ENCODE data around the gene CD83.
A peak's percentile ranks its signal among the peaks of the same experiment; 100 is the strongest.
"Not testable (repeated sequence)": the region's sequence is repeated elsewhere in the genome, so short reads cannot be mapped to it uniquely, and the experiment has no call there.

The CD83 gene, protein sequence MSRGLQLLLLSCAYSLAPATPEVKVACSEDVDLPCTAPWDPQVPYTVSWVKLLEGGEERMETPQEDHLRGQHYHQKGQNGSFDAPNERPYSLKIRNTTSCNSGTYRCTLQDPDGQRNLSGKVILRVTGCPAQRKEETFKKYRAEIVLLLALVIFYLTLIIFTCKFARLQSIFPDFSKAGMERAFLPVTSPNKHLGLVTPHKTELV
- 166 reads per million, percentile 90 among the genes with 10 or more reads in this experiment for total RNA-seq

DNA sequence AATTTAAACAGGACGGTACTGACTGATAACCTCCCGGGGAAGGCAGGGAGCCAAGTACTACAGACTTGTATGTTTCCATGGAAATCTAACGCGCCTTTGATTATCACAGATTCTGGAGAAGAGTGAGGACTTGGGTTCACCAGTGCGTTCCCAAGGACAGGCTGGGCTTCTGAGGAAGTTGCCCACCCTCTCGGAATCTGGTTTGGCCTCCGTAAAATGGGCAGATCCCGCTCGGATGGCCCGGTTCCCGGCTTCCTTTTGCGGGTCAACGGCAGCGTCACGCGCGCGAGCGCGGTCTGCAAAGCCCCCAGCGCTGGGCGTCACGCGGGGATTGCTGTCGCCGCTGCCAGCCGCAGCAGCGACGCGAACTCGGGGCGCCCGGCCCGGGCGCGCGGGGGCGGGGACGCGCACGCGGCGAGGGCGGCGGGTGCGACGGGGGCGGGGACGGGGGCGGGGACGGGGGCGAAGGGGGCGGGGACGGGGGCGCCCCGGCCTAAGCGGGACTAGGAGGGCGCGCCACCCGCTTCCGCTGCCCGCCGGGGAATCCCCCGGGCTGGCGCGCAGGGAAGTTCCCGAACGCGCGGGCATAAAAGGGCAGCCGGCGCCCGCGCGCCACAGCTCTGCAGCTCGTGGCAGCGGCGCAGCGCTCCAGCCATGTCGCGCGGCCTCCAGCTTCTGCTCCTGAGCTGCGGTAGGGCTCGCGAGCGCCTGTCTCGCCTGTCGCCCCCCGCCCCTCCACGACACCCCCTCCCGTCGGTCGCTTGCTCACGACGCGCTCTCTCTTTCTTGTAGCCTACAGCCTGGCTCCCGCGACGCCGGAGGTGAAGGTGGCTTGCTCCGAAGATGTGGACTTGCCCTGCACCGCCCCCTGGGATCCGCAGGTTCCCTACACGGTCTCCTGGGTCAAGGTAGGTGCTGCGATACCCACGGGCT, at the start of gene CD83:
Gene CD83, plus strand, starts transcription at position 615 of the 933 bp plus-strand sequence. Its CDS starts 40 bp downstream, at position 655.
- DNase-seq: peak; percentile 80

DNA sequence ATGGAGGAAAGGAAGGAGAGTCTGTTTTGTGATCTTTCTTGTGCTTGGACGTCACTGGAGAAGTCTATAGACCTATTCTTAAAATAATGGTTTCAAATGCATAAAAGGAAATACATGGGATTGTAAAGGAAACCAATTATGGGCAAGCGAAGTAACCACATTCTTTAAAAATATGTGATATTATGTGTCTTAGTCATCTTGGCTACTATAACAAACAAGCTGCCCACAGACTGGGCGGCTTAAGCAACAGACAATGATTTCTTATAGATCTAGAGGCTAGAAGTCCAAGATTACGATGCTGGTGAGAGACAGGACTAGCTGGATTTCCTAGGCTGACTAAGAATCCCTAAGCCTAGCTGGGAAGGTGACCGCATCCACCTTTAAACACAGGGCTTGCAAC, 49.4 kb upstream of the CD83 start:
- no peak for DNase-seq

DNA sequence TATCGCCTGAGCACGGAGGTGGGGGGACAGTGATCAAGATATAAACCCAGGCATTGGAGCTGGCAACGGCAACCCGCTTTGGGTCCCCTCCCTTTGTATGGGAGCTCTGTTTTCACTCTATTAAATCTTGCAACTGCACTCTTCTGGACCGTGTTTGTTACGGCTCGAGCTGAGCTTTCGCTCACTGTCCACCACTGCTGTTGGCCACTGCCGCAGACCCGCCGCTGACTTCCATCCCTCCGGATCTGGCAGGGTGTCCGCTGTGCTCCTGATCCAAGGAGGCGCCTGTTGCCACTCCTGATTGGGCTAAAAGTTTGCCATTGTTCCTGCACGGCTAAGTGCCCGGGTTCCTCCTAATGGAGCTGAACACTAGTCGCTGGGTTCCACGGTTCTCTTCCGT, 48.9 kb upstream of the CD83 start:
- no peak for DNase-seq

DNA sequence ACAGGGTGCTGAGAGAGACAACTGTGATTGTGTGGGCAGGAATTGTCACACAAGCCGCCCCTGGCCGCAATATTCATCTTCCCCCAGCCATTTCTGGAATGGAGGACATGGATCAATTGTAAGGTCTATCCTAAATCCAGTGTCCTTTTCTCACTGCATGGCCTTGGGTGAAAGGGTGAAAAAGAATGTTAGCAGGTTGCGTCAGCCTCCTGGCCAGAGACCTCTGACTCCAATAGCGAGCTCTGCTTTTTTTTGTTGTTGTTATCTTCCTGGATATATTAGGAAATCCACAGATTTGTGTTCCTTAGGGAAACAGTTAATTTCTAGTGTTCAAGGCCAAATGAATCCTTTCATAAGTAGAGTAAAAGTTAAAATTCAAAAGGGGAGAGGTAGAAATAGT, 47.1 kb upstream of the CD83 start:
- no peak for DNase-seq

DNA sequence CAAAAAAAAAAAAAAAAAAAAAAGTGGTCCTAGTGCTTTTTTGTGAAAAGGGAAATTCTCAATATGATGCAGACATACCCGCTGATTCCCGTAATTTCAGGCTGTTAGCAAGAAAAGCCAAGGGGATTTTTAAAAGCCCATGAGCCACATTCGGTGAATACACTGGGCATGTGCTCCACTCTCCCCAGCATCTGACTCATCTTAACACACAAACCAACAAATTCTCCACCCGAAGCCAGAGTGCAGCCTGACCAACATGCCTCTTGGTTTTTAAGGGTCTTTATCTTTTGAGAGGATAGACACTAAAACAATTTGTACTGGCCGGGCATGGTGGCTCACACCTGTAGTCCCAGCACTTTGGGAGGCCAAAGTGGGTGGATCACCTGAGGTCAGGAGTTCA, 45.5 kb upstream of the CD83 start:
- no peak for DNase-seq

DNA sequence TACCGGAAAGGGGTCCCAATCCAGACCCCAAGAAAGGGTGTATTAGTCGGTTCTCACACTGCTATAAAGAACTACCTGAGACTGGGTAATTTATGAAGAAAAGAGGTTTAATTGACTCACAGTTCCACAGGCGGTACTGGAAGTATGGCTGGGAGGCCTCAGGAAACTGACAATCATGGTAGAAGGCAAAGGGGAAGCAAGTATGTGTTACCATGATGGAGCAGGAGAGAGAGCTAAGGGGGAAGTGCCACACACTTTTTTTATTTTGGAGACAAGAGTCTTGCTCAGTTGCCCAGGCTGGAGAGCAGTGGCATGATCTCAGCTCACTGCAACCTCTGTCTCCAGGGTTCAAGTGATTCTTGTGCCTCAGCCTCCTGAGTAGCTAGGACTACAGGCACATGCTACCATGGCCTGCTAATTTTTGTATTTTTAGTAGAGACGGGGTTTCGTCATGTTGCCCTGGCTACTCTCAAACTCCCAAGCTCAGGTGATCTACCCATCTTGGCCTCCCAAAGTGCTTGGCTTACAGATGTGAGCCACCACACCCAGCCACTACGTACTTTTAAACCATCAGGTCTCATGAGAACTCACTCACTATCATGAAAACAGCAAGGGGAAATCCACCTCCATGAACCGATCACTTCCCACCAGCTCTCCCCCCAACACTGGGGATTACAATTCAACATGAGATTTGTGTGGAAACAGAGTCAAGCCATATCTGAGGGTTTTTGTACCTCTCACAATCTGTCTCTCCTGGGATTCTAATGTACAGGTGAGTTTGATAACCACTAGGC, 43.8 kb upstream of the CD83 start:
- not testable (repeated sequence) for DNase-seq

DNA sequence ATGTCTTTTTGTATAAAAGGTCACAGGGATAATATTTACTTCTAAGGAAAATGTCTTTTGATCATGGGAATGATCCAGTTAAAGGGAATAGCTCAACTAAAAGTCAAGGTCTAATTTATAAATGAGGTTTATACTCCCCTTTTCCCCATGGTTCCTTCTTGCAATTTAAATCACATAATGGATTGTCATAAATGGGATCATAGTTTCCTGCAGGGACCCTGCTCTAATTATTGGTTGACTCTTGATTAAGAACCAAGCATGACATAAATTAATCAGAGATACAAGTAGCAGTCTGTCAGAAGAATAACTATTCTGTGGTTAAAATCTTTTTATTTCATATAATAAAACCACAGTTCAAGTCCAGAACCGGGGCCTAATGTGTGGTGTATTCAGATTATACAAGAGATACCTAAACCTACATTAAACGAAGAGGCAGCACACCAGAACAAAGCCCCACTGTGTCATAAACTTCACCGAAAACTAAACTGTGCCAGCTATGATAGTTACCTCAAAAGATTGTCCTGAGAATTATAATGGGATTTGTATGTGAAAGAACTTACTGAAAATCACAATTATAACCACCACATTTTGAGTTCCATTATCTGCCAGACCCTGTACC, 43.0 kb upstream of the CD83 start:
- no peak for DNase-seq

DNA sequence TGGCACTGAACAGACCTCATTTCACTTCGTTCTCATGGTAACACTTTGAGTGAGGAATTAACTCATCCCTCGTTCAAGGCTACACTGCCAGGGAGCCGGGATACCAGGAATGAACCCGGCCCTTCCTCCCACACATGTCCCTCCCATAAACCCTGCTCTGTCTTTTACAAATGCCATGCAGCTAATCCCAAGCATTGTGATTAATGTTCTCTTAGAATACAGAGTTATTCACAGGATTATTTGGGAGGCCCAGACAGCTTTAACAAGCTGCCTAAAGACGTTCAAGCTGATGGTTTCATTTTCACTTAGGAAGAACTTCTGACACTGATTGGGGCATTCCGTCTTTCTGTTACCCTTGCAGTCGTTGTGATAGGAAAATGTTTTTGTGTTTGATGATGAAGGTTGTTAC, 42.5 kb upstream of the CD83 start:
- no peak for DNase-seq

DNA sequence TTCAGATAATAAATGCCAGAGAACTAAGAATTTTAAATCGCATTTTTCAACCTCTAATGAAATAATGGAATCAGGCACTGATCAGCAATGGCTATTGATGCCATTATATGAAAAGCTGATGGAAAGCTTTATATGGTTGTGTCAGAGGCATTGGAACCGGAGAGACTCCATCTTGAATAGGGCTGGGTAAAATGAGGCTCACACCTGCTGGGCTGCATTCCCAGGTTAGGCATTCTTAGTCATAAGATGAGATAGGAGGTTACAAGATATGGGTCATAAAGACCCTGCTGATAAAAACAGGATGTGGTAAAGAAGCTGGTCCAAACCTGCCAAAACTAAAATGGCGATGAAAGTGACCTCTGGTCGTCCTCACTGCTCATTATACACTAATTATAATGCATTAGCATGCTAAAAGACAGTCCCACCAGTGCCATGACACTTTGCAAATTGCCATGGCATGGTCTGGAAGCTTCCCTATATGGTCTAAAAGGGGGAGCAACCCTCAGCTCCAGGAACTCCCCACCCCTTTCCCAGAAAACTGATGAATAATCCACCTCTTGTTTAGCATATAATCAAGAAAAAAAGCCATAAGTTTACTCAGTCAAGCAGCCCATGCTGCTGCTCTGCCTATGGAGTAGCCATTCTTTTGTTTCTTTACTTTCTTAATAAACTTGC, 40.2 kb upstream of the CD83 start:
- DNase-seq: no peak

DNA sequence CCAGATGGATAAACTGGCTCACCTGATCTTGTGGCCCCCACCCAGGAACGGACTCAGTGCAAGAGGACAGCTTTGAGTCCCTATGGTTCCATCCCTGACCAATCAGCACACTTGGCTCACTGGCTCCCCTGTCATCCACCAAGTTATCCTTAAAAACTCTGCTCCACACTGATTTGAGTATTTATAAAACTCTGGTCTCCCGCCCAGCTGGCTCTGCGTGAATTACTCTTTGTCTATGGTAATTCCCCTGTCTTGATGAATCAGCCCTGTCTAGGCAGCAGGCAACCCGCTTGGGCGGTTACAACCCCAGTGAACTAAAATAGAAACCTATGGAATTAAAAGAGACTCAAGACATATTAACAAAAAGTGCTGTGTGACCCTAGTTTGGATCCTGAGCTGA, 38.1 kb upstream of the CD83 start:
- no peak for DNase-seq

DNA sequence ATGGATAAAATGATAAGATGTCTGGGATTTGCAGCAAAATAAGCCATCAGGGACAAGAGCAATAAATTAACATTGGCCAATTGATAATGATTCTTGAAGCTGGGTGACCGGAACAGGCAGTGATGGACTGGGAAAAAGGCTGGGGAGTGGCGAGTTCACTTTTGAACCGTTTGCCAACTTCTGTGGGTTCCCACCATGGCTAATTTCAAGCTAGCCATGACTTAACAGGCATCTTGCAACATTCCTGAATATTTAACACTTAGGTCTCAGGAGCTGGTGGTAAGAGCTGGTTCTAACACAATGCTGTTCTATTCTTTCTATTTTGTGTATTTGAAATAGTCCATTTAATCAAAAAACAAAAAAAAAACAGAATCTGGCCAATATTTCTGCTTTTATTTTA, 37.6 kb upstream of the CD83 start:
- DNase-seq: no peak

DNA sequence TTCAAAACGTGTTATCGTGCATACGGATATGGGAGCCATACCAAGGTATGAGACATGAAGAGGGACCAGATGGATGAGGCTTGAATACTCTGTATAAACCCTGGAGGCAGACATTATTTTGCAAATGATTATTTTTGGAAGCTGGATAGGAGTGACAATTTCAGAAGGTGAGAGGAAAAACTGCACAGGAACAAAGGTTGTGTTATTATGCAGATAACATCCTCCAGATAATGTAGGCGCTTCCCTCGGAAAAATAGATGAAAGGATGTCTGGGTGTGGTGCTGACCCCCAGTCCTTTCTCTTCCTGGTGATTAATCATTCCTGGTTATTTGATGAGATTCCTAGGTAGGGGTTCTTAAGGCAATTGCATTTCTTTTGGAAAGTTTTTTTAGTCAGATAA, 36.4 kb upstream of the CD83 start:
- DNase-seq: no peak

DNA sequence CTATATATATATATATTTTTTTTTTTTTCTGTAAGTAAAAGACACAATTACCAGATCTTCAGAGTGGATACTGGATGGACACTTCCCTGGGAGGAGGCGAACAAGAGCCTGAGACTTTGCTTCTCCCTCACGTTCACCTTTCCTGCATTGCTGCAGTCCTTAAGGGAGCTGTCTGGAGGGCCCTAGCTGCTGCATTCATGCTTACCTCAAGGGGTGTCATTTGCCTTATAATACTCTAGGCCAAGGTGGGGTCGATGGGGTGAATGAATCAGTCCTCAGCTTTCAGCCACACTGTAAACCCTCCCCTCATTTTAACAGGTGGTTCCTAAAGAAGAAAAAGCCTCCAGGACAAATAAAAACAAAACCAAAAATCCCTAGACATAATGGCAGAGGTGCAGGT, 34.8 kb upstream of the CD83 start:
- DNase-seq: no peak

DNA sequence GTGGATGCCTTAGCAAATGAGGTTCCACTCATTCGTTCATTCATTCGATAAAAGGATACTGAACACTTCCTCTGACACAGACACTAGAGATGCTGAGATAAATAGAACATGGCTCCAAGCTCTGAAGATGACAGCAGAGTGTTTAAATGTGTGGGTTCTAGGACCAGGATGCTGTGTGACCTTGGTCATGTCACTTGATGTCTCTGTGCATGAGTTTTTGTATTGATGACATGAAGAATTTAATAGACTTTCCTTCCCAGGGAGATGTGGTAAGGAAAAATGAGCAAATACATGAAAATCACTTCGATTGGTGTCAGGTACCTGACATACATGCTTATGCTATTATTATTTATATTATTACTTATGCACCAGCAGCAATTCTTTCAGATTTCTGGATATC, 34.3 kb upstream of the CD83 start:
- no peak for DNase-seq

DNA sequence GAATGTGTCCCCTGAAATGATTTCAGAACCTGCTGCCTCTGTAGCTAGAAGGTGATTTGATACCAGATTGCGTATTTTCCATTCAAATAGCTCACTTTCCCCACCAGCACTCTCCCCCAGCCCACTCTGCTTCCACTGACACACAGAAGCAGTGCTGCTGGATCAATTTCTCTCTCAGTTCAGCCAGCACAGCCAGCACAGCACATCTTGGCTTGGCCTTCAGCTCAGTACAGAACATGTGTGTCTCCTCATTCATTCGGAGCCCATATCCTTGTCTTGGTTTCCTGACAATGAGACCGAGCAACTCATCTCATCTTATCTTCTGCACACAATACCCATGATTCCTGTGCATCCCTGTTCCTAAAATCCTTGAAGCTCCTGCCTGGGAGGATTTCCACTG, 33.8 kb upstream of the CD83 start:
- no peak for DNase-seq

DNA sequence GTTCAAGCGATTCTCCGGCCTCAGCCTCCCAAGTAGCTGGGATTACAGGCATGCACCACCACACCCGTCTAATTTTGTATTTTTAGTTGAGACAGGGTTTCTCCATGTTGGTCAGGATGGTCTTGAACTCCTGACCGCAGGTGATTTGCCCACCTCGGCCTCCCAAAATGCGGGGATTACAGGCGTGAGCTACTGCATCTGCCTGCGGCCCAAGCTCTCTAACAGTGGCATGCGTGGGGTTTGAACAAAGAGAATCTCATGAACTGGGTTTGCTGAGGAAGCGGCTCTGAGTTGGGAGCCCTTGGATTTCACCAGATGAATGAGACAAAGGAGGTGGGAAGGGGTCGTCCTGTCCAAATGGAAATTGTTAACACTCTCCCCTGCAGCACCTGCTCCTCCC, 33.2 kb upstream of the CD83 start:
- DNase-seq: no peak

DNA sequence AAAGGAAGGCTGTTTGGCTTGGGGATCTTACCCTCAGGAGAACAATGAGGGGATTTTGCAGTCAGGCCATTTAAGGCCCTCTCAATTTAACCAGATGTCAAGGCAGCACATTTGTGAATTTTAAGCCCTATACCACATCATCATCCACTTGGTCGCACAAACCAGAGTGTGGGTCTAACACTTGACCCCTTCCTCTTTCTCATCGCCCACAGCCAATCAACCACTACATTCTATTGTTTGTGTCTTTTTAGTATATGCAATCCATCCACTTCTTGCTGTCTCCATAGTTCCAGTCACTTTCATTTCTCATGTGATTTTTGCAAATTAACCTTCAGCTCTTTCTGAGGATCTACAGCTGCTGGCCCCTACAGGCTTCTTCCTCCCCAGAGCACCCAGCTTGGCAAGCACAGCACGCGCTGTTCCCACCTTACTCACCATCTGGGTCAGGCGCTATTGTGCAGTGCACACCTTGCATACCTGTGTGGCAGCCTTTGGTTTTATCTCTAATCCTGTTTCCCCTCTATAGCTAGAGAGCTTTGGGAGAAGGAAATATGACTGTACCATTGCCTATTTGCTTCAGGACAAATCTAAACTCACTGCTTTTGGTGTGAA, 32.3 kb upstream of the CD83 start:
- no peak for DNase-seq

DNA sequence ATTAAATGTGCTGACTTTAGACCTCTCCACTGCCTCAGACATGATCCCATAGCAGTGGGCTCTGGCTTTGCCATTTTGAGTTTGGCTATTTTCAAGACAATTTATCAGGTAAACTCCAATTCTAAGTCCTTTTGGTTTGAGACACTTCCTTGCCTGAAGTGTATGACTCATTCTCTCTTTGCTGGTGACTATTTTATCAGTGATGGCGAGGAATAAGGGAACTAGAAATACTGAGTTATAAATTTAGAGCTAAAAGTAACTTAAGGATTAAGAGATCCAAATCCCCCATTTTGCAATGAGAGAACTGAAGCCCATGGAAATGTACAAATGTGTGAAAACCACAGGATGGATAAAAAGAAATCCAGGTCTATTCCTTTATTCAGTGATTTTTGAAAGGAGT, 30.9 kb upstream of the CD83 start:
- DNase-seq: no peak

DNA sequence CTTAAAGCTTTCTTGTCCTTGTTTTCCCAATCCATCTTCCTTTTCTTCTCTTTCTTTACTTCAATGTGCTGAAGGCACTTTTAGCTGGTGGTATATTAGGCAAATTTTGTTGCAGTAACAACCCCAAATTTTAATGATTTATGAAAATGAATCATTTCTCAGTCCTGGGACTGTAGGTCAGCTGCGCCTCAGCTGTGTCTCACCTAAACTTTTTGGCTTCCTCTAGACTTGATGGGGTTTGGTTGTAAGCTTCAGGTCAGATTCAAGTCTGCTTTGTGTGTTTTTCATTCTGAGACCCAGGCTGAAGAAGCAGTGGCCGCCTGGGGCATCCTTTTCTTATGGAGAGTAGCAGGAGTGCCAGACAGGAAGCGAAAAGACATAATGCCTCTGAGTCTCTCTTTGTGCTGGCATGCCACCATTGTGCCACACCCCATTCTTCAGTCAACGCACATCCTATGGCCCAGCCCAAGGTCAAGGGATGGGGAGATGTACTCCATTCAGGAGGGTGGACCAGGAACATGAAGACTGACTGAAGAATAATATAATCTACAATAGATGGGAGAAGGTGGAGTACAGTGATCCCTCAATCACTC, 28.9 kb upstream of the CD83 start:
- DNase-seq: no peak

DNA sequence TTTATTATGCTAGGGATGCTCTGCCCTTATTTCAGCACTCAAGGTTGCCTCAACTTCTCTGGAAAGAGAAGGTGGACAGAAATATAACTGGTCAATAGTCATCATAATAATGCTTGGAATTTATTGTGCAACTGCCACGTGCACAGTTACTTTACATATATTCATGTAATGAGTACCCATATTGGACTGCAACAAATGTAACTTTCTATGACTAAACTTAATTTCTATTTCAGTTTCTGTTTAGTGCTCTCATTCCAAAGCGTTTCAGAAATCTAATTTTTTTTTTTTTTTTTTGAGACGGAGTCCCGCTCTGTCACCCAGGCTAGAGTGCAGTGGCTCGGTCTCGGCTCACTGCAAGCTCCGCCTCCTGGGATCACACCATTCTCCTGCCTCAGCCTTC, 28.3 kb upstream of the CD83 start:
- no peak for DNase-seq

DNA sequence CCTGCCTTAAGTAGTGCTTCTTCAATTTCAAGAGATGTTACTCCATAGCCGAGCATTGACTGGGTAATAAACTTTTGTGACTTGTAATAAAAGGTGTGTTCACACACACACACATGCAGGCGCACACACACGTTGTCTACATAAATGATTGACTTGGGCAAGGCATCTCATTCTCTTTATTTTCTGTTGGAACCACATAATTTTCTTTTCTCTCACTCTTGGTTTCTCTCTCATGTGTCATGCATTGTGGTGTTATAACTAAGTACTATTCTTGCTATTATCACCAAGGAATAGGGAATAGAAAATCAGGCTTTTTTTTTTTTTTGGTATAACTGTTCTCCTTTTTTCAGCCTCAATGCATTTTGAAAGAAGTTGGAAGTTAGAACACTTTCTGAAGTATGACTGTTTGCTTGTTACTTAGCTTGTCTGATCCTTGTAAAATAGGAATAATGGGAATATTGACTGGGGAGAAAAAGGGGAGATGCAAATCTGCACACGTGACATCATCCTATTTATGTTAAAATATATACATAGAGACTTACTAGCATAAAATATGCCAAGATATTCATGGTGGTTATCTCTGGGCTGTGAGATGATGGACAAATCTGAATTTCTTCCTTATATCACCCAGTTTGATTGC, 26.1 kb upstream of the CD83 start:
- no peak for DNase-seq

All from effector CD4-positive, alpha-beta T cell (primary cell).